Measurements from ENCODE around the gene CDK15.

The CDK15 gene

GRCh38 chr2:201790989-201791388, 15.3 kb upstream of the CDK15 start:
- no peaks in the 10 kb centered on the region for H3K9me3 ChIP-seq (replicated peaks; ENCODE audit: insufficient read depth, low read length)
- no peaks in the 10 kb centered on the region for H3K9me2 ChIP-seq (replicated peaks; ENCODE audit: insufficient read depth, low read length)
- no peak for DNase-seq
- TF ChIP-seq EZH2phosphoT487 (IDR thresholded peaks at IDR 0.05; ENCODE audit: low read length) = no peak
- TF ChIP-seq EZH2 (optimal IDR thresholded peaks at IDR 0.05; ENCODE audit: low read depth, low read length) = no peak
- TF ChIP-seq CTCF (IDR thresholded peaks at IDR 0.05; ENCODE audit: low read length) = no peak
- H3K27ac ChIP-seq (ENCODE audit: low read length) = no peak overlapping the region
- H3K4me1 ChIP-seq (ENCODE audit: low read length) = peaks cover 5% of the 10 kb centered on the region
- H2AFZ ChIP-seq (ENCODE audit: low read length) = no peak overlapping the region
- no peak overlapping the region for H3K9ac ChIP-seq (ENCODE audit: low read length)
- H3F3A ChIP-seq (ENCODE audit: insufficient read depth, low read length) = no peaks in the 10 kb centered on the region
- no peaks in the 10 kb centered on the region for H4K20me1 ChIP-seq (ENCODE audit: insufficient read depth, low read length)
- H3K27me3 ChIP-seq (replicated peaks; ENCODE audit: insufficient read depth, low read length) = no peaks in the 10 kb centered on the region
- no peaks in the 10 kb centered on the region for H3K36me3 ChIP-seq (replicated peaks; ENCODE audit: insufficient read depth, low read length)
- no peak overlapping the region for H3K4me3 ChIP-seq (ENCODE audit: low read length)
- no peaks in the 10 kb centered on the region for H3K79me2 ChIP-seq (ENCODE audit: low read length)
- no peak overlapping the region for H3K4me2 ChIP-seq (ENCODE audit: low read depth, low read length)

GRCh38 chr2:201793631-201794030, 12.7 kb upstream of the CDK15 start:
- Histone ChIP-seq H3K4me2 (ENCODE audit: low read depth, low read length) (no peak overlapping the region), H3K9me3 (replicated peaks; ENCODE audit: insufficient read depth, low read length) (no peaks in the 10 kb centered on the region), H4K20me1 (ENCODE audit: insufficient read depth, low read length) (no peaks in the 10 kb centered on the region), H3K36me3 (replicated peaks; ENCODE audit: insufficient read depth, low read length) (no peaks in the 10 kb centered on the region), H2AFZ (ENCODE audit: low read length) (no peak overlapping the region), H3K27ac (ENCODE audit: low read length) (no peak overlapping the region), H3F3A (ENCODE audit: insufficient read depth, low read length) (peaks cover 6% of the 10 kb centered on the region; the same call in 1 of the 2 replicates), H3K9ac (ENCODE audit: low read length) (no peak overlapping the region), H3K27me3 (replicated peaks; ENCODE audit: insufficient read depth, low read length) (no peaks in the 10 kb centered on the region), H3K4me3 (ENCODE audit: low read length) (no peak overlapping the region), H3K9me2 (replicated peaks; ENCODE audit: insufficient read depth, low read length) (no peaks in the 10 kb centered on the region), H3K4me1 (ENCODE audit: low read length) (peaks cover 12% of the 10 kb centered on the region), H3K79me2 (ENCODE audit: low read length) (no peaks in the 10 kb centered on the region)
- no peak for DNase-seq
- TF ChIP-seq EZH2 (optimal IDR thresholded peaks at IDR 0.05; ENCODE audit: low read depth, low read length) (no peak), EZH2phosphoT487 (IDR thresholded peaks at IDR 0.05; ENCODE audit: low read length) (no peak), CTCF (IDR thresholded peaks at IDR 0.05; ENCODE audit: low read length) (no peak)

- H2AFZ ChIP-seq (ENCODE audit: low read length) = no peak overlapping the region
- no peak overlapping the region for H3K4me2 ChIP-seq (ENCODE audit: low read depth, low read length)
- H3K9ac ChIP-seq (ENCODE audit: low read length) = no peak overlapping the region
- no peaks in the 10 kb centered on the region for H3K9me2 ChIP-seq (replicated peaks; ENCODE audit: insufficient read depth, low read length)
- no peak overlapping the region for H3K27ac ChIP-seq (ENCODE audit: low read length)
- no peaks in the 10 kb centered on the region for H3K36me3 ChIP-seq (replicated peaks; ENCODE audit: insufficient read depth, low read length)
- TF ChIP-seq EZH2 (optimal IDR thresholded peaks at IDR 0.05; ENCODE audit: low read depth, low read length) (no peak), EZH2phosphoT487 (IDR thresholded peaks at IDR 0.05; ENCODE audit: low read length) (no peak), CTCF (IDR thresholded peaks at IDR 0.05; ENCODE audit: low read length) (no peak)
- peaks cover 12% of the 10 kb centered on the region for H3K4me1 ChIP-seq (ENCODE audit: low read length)
- H3K9me3 ChIP-seq (replicated peaks; ENCODE audit: insufficient read depth, low read length) = no peaks in the 10 kb centered on the region
- no peaks in the 10 kb centered on the region for H3K79me2 ChIP-seq (ENCODE audit: low read length)
- H3K4me3 ChIP-seq (ENCODE audit: low read length) = no peak overlapping the region
- H3K27me3 ChIP-seq (replicated peaks; ENCODE audit: insufficient read depth, low read length) = no peaks in the 10 kb centered on the region
- no peaks in the 10 kb centered on the region for H4K20me1 ChIP-seq (ENCODE audit: insufficient read depth, low read length)
- DNase-seq = no peak
- H3F3A ChIP-seq (ENCODE audit: insufficient read depth, low read length) = peaks cover 6% of the 10 kb centered on the region; the same call in 1 of the 2 replicates
Observed at GRCh38 chr2:201794294-201794693, 12.0 kb upstream of the CDK15 start.

All from MM.1S (cell line).